Caco-2 (cell line): ENCODE results near the gene AADAC. TPM values are rescaled to one million over a fixed set of nuclear protein-coding genes. Genes with fewer than 3 reads are reported as not detected.

ENCODE experiments used
- BruUV-seq: library from RNA; stranded (reverse); fragments of 400-500 nt; replicated peaks from 2 replicates; lab custom pipeline; 2021; lab: Mats Ljungman, UMichigan
- CTCF ChIA-PET: fragments of 300-600 bp; sonication (Branson Sonifier 250); formaldehyde crosslinking; loops from one replicate; lab custom pipeline; 2022; ENCODE audit warnings: antibody characterized with exemption; lab: Charles Lee
- POLR2A ChIA-PET: fragments of 300-600 bp; sonication (Branson Sonifier 250); formaldehyde crosslinking; loops from one replicate; lab custom pipeline; 2022; ENCODE audit warnings: antibody characterized with exemption; lab: Charles Lee
- DNase-seq, 2 experiments: peaks; one replicate each; pipeline versions ENCODE4 v3.0.0 to v3.0.0-alpha.2; 2020 to 2022
- H3K27me3 ChIP-seq: replicated peaks from 2 replicates; pipeline ENCODE4 v1.6.0; 2011; ENCODE audit warnings: low read length; ENCODE audit not compliant: control insufficient read depth, insufficient read depth
- H3K36me3 ChIP-seq: 2 replicates; pipeline ENCODE4 v1.5.1; 2011; ENCODE audit warnings: low read length; ENCODE audit not compliant: control insufficient read depth, insufficient read depth
- H3K4me1 ChIP-seq: fragments of 250-450 bp; sonication (Bioruptor Pico); 2 replicates; pipeline ENCODE4 v1.5.1; 2020; ENCODE audit warnings: mild to moderate bottlenecking
- H3K4me3 ChIP-seq: 2 replicates; pipeline ENCODE4 v1.5.1; 2011; ENCODE audit warnings: low read depth, mild to moderate bottlenecking, control low read depth, low read length
- H3K9me3 ChIP-seq: fragments of 250-450 bp; sonication (Bioruptor Pico); 2 replicates; pipeline ENCODE4 v1.5.1; 2020; ENCODE audit warnings: mild to moderate bottlenecking, moderate library complexity
- H3K27ac Mint-ChIP-seq: one replicate; pipeline ENCODE4 v1.8.0; 2022; ENCODE audit warnings: mixed read lengths; ENCODE audit not compliant: unreplicated experiment
- H3K27me3 Mint-ChIP-seq: one replicate; pipeline ENCODE4 v1.8.0; 2022; ENCODE audit warnings: mixed read lengths; ENCODE audit not compliant: insufficient read depth, unreplicated experiment
- H3K36me3 Mint-ChIP-seq: one replicate; pipeline ENCODE4 v1.8.0; 2022; ENCODE audit warnings: mild to moderate bottlenecking, mixed read lengths; ENCODE audit not compliant: insufficient read depth, unreplicated experiment
- H3K4me1 Mint-ChIP-seq: one replicate; pipeline ENCODE4 v1.8.0; 2022; ENCODE audit warnings: low read depth, mixed read lengths; ENCODE audit not compliant: unreplicated experiment
- H3K4me3 Mint-ChIP-seq: one replicate; pipeline ENCODE4 v1.8.0; 2022; ENCODE audit warnings: mild to moderate bottlenecking, moderate library complexity, mixed read lengths; ENCODE audit not compliant: unreplicated experiment
- H3K9me3 Mint-ChIP-seq: one replicate; pipeline ENCODE4 v1.8.0; 2022; ENCODE audit warnings: mixed read lengths; ENCODE audit not compliant: unreplicated experiment
- intact Hi-C: fragments of 100-400 bp; cut with micrococcal nuclease; formaldehyde crosslinking; loops from one replicate; pipeline ENCODE4 v1.10.0; 2022; ENCODE audit not compliant: unreplicated experiment
- total RNA-seq: library from RNA; stranded (reverse); gene quantifications from 2 replicates; pipeline ENCODE4 v1.2.3, GENCODE V29; 2022
- TF ChIP-seq, protein P1 (sequence below), 2 experiments: fragments of 200-600 bp in 1 of 2; IDR thresholded peaks; 1 replicate in 1 of 2; 2 replicates in 1 of 2; pipeline versions ENCODE4 v1.5.1 to v1.8.0; 2011 to 2022; ENCODE audit warnings: antibody characterized with exemption in 1 of 2, control low read depth in 1 of 2, inconsistent platforms in 1 of 2, low read depth in 1 of 2, low read length in 1 of 2, mild to moderate bottlenecking in 1 of 2, moderate library complexity in 1 of 2; ENCODE audit not compliant: insufficient read depth in 1 of 2, severe bottlenecking in 1 of 2, unreplicated experiment in 1 of 2

The AADAC gene
- total RNA-seq, 1 experiment from 2014 or later: 0.57 TPM

DNA sequence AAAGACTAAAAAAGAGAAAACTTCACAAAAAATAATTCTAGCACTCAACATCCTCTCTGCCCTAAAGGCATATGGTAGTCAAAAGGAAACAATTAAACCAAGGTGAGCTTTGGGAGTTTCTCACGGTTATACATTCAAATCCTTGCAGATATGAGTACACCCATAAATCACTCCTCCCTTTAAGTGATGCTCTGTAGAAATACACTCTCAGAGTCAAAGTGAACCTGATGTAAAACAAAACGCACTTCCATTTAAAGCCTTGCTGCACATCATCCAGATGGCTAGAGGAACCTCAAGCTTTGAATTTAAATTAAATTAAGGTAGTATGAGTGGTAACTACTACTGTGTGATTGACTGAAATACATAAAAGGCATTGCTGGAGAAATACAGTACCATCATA is 36.0 kb upstream of the AADAC start:
- TF ChIP-seq, protein P1, sequence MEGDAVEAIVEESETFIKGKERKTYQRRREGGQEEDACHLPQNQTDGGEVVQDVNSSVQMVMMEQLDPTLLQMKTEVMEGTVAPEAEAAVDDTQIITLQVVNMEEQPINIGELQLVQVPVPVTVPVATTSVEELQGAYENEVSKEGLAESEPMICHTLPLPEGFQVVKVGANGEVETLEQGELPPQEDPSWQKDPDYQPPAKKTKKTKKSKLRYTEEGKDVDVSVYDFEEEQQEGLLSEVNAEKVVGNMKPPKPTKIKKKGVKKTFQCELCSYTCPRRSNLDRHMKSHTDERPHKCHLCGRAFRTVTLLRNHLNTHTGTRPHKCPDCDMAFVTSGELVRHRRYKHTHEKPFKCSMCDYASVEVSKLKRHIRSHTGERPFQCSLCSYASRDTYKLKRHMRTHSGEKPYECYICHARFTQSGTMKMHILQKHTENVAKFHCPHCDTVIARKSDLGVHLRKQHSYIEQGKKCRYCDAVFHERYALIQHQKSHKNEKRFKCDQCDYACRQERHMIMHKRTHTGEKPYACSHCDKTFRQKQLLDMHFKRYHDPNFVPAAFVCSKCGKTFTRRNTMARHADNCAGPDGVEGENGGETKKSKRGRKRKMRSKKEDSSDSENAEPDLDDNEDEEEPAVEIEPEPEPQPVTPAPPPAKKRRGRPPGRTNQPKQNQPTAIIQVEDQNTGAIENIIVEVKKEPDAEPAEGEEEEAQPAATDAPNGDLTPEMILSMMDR (IDR thresholded peaks at IDR 0.05; ENCODE audit: insufficient read depth in 1 of 2, low read depth in 1 of 2, low read length in 1 of 2, severe bottlenecking in 1 of 2, unreplicated experiment in 1 of 2): no peak
- Mint-ChIP-seq H3K36me3 (no peaks in the 10 kb centered on the region), H3K27me3 (no peaks in the 10 kb centered on the region), H3K27ac (no peak overlapping the region), H3K9me3 (no peaks in the 10 kb centered on the region), H3K4me1 (peaks cover 12% of the 10 kb centered on the region), H3K4me3 (no peak overlapping the region)
- ChIA-PET POLR2A (no interaction called here), CTCF (no interaction called here)
- no peak overlapping the region for H3K4me3 ChIP-seq
- intact Hi-C loops: no loop called here
- no peaks in the 10 kb centered on the region for H3K27me3 ChIP-seq
- H3K36me3 ChIP-seq: no peaks in the 10 kb centered on the region
- no peaks in the 10 kb centered on the region for H3K9me3 ChIP-seq
- BruUV-seq: no TSS peak
- DNase-seq: no peak
- H3K4me1 ChIP-seq: peaks cover 6% of the 10 kb centered on the region

GRCh38 chr3:151787626-151788025 is 26.3 kb upstream of the AADAC start:
- Histone ChIP-seq H3K4me3 (no peak overlapping the region), H3K9me3 (peaks cover 3% of the 10 kb centered on the region; the same call in 1 of the 2 replicates), H3K36me3 (no peaks in the 10 kb centered on the region), H3K4me1 (peaks cover 41% of the 10 kb centered on the region), H3K27me3 (no peaks in the 10 kb centered on the region)
- POLR2A ChIA-PET: no interaction called here
- H3K36me3 Mint-ChIP-seq: no peaks in the 10 kb centered on the region
- H3K9me3 Mint-ChIP-seq: peaks cover 14% of the 10 kb centered on the region
- H3K27me3 Mint-ChIP-seq: no peaks in the 10 kb centered on the region
- DNase-seq: no peak
- TF ChIP-seq, protein P1 (IDR thresholded peaks at IDR 0.05; ENCODE audit: insufficient read depth in 1 of 2, low read depth in 1 of 2, low read length in 1 of 2, severe bottlenecking in 1 of 2, unreplicated experiment in 1 of 2): no peak
- intact Hi-C loops: loop anchor here (1.0 kb wide), 2 partner anchors 29 to 50 kb away; no protein-coding TSS in a partner anchor
- BruUV-seq: no TSS peak
- CTCF ChIA-PET: no interaction called here
- peaks cover 16% of the 10 kb centered on the region for H3K4me1 Mint-ChIP-seq
- H3K27ac Mint-ChIP-seq: no peak overlapping the region
- H3K4me3 Mint-ChIP-seq: no peak overlapping the region

DNA sequence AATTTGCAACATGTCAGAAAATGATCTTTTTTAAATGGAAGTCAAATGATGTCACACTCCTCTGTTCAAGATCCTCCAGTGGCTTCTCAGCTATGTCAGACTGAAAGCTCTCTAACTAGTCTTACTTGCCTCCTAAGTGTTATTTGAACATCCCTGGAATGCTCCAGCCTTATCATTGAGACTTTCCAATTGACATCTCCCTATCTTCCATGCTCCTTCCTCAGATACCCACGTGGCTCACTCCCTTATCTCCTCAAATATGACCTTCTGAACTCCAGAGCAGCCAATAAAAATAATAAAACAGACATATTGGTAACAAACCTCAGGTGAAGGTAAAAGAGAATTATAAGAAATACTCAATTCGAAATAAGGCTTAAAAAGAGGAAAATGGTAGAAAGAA is 25.5 kb upstream of the AADAC start:
- peaks cover 47% of the 10 kb centered on the region for H3K4me1 ChIP-seq
- no peaks in the 10 kb centered on the region for H3K36me3 Mint-ChIP-seq
- H3K4me3 ChIP-seq: no peak overlapping the region
- H3K9me3 ChIP-seq: peaks cover 3% of the 10 kb centered on the region; the same call in 1 of the 2 replicates
- ChIA-PET POLR2A (interaction anchor here (0.9 kb wide), 1 partner anchor 19 kb away, joined by 3 read pairs; no protein-coding TSS in a partner anchor), CTCF (no interaction called here)
- no peaks in the 10 kb centered on the region for H3K27me3 ChIP-seq
- H3K36me3 ChIP-seq: no peaks in the 10 kb centered on the region
- intact Hi-C loops: loop anchor here (1.0 kb wide), 2 partner anchors 28 to 49 kb away; no protein-coding TSS in a partner anchor
- peak; percentile 50 to 65 for DNase-seq
- H3K27me3 Mint-ChIP-seq: no peaks in the 10 kb centered on the region
- TF ChIP-seq, protein P1 (IDR thresholded peaks at IDR 0.05; ENCODE audit: insufficient read depth in 1 of 2, low read depth in 1 of 2, low read length in 1 of 2, severe bottlenecking in 1 of 2, unreplicated experiment in 1 of 2): no peak
- H3K4me3 Mint-ChIP-seq: no peak overlapping the region
- no TSS peak for BruUV-seq
- peaks cover 16% of the 10 kb centered on the region for H3K4me1 Mint-ChIP-seq
- no peak overlapping the region for H3K27ac Mint-ChIP-seq
- H3K9me3 Mint-ChIP-seq: peaks cover 14% of the 10 kb centered on the region
